ENCODE measurements around the gene FBXO33.

FBXO33 gene

DNA sequence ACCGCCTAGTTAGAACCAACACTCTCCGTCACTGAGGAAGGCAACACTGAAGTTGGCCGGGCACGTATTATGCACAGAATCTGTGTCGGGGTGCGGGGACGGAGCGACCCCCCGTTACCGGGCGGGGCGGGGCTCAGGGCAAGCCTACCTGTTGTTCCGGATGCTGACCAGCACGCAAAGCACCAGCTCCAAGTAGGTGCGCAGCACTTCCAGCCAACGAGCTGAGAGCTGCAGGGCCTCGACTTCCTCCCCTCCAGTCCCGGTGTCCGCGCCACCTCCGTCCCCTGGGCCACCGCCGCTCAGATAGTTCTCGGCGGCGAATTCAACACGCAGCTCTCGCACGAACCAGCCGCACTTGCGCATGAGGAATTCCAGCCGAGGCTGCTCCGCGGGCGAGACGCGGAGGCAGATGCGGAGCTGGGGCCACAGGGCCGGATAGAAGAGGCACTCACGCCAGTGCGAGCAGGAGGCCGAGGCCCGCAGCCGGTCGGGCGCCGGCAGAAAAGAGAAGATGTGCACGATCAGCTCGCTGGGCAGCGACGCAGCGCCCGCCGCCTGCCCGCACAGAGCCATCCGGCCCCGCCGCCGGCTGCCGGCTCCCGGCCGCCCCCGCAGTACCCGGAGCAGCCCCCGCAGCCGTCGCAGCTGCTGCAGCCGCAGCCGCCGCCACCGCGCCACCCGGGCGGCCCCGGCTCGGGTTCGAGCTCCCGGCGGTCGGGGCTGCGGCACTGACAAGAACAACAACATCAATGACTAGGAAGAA, 636 bp downstream of the FBXO33 start:
- H3K4me3 ChIP-seq (replicated peaks; ENCODE audit: low read depth, low read length): peak overlapping the region; percentile 75
- TF ChIP-seq, protein P1, sequence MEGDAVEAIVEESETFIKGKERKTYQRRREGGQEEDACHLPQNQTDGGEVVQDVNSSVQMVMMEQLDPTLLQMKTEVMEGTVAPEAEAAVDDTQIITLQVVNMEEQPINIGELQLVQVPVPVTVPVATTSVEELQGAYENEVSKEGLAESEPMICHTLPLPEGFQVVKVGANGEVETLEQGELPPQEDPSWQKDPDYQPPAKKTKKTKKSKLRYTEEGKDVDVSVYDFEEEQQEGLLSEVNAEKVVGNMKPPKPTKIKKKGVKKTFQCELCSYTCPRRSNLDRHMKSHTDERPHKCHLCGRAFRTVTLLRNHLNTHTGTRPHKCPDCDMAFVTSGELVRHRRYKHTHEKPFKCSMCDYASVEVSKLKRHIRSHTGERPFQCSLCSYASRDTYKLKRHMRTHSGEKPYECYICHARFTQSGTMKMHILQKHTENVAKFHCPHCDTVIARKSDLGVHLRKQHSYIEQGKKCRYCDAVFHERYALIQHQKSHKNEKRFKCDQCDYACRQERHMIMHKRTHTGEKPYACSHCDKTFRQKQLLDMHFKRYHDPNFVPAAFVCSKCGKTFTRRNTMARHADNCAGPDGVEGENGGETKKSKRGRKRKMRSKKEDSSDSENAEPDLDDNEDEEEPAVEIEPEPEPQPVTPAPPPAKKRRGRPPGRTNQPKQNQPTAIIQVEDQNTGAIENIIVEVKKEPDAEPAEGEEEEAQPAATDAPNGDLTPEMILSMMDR (IDR thresholded peaks at IDR 0.05; ENCODE audit: low read length, missing control alignments): no peak
- DNase-seq (ENCODE audit: low read depth): peak; percentile 36

- no peak for DNase-seq (ENCODE audit: low read depth)
- TF ChIP-seq, protein P1 (IDR thresholded peaks at IDR 0.05; ENCODE audit: low read length, missing control alignments): no peak
- H3K4me3 ChIP-seq (replicated peaks; ENCODE audit: low read depth, low read length): peak overlapping the region; percentile 75
These were observed 1.3 kb downstream of the FBXO33 start for GRCh38 chr14:39430762-39431415.

- H3K4me3 ChIP-seq (replicated peaks; ENCODE audit: low read depth, low read length): no peak overlapping the region
- no peak for DNase-seq (ENCODE audit: low read depth)
These were observed 4.1 kb downstream of the FBXO33 start for GRCh38 chr14:39428118-39428517.

GRCh38 chr14:39426605-39427004, 5.6 kb downstream of the FBXO33 start:
- H3K4me3 ChIP-seq (replicated peaks; ENCODE audit: low read depth, low read length): no peak overlapping the region
- DNase-seq (ENCODE audit: low read depth): peak; percentile 74
- TF ChIP-seq, protein P1 (IDR thresholded peaks at IDR 0.05; ENCODE audit: low read length, missing control alignments): peak; percentile 33

More at GRCh38 chr14:39428118-39428517, 4.1 kb downstream of the FBXO33 start:
- TF ChIP-seq, protein P1 (IDR thresholded peaks at IDR 0.05; ENCODE audit: low read length, missing control alignments): no peak

- H3K4me3 ChIP-seq (replicated peaks; ENCODE audit: low read depth, low read length): no peak overlapping the region
- TF ChIP-seq, protein P1 (IDR thresholded peaks at IDR 0.05; ENCODE audit: low read length, missing control alignments): no peak
- no peak for DNase-seq (ENCODE audit: low read depth)
These were observed 6.3 kb downstream of the FBXO33 start for GRCh38 chr14:39425947-39426346.

GRCh38 chr14:39423793-39424192, 8.4 kb downstream of the FBXO33 start:
- no peak for DNase-seq (ENCODE audit: low read depth)
- TF ChIP-seq, protein P1 (IDR thresholded peaks at IDR 0.05; ENCODE audit: low read length, missing control alignments): no peak
- no peak overlapping the region for H3K4me3 ChIP-seq (replicated peaks; ENCODE audit: low read depth, low read length)
